Endodermal cell (in vitro differentiated cells): ENCODE measurements around the gene CCL3. TPM values are rescaled to one million over a fixed set of nuclear protein-coding genes. Genes with fewer than 3 reads are reported as not detected.
"Not testable (repeated sequence)": the region's sequence is repeated elsewhere in the genome, so short reads cannot be mapped to it uniquely, and the experiment has no call there.

Experiments used
- DNase-seq: peaks from one replicate; pipeline ENCODE4 v3.0.0-alpha.2; 2017
- H3K27ac ChIP-seq: 2 replicates; pipeline ENCODE4 v1.5.1; 2013; ENCODE audit warnings: mild to moderate bottlenecking, low read depth, low read length, moderate library complexity
- H3K27me3 ChIP-seq: 2 replicates; pipeline ENCODE4 v1.6.1; 2013; ENCODE audit warnings: mild to moderate bottlenecking, low read length, moderate library complexity; ENCODE audit not compliant: insufficient read depth, control insufficient read depth, poor library complexity, severe bottlenecking
- H3K36me3 ChIP-seq: 2 replicates; pipeline ENCODE4 v1.7.0; 2013; ENCODE audit warnings: mild to moderate bottlenecking, low read length, moderate library complexity; ENCODE audit not compliant: control insufficient read depth, insufficient read depth
- H3K4me1 ChIP-seq: one replicate; pipeline ENCODE4 v1.7.0; 2013; ENCODE audit warnings: low read length; ENCODE audit not compliant: control insufficient read depth, insufficient read depth
- H3K4me3 ChIP-seq: 2 replicates; pipeline ENCODE4 v1.5.1; 2013; ENCODE audit warnings: mild to moderate bottlenecking, low read length, moderate library complexity
- H3K9ac ChIP-seq: 2 replicates; pipeline ENCODE4 v1.6.1; 2013; ENCODE audit warnings: mild to moderate bottlenecking, low read length, moderate library complexity; ENCODE audit not compliant: poor library complexity, severe bottlenecking; ENCODE audit errors: extremely low read depth
- H3K9me3 ChIP-seq: 2 replicates; pipeline ENCODE4 v1.6.1; 2013; ENCODE audit warnings: mild to moderate bottlenecking, low read length, moderate library complexity; ENCODE audit not compliant: control insufficient read depth
- H3K27ac Mint-ChIP-seq: 2 replicates; pipeline ENCODE4 v1.8.0; 2020; ENCODE audit warnings: mixed read lengths
- H3K27me3 Mint-ChIP-seq: 2 replicates; pipeline ENCODE4 v1.8.0; 2021; ENCODE audit warnings: mild to moderate bottlenecking, mixed read lengths; ENCODE audit not compliant: insufficient read depth
- H3K36me3 Mint-ChIP-seq: 2 replicates; pipeline ENCODE4 v1.8.0; 2020; ENCODE audit warnings: low read depth, mixed read lengths
- H3K4me1 Mint-ChIP-seq: 2 replicates; pipeline ENCODE4 v1.8.0; 2020; ENCODE audit warnings: mixed read lengths
- H3K4me3 Mint-ChIP-seq: 2 replicates; pipeline ENCODE4 v1.8.0; 2020; ENCODE audit warnings: mild to moderate bottlenecking, moderate library complexity, mixed read lengths
- H3K9me3 Mint-ChIP-seq: 2 replicates; pipeline ENCODE4 v1.8.0; 2020; ENCODE audit warnings: mild to moderate bottlenecking, mixed read lengths
- CTCF ChIP-seq: fragments of 200-600 bp; sonication (generic); conservative IDR thresholded peaks from 2 replicates; pipeline ENCODE4 v1.5.0; 2021; ENCODE audit warnings: antibody characterized with exemption, mild to moderate bottlenecking
- WGBS, 2 experiments: methylation state at CpG; one replicate each; pipeline versions ENCODE4 v1.1.5 to v1.1.7; 2013; ENCODE audit warnings: missing lambda C conversion rate in 2 of 2, mixed read lengths in 1 of 2; ENCODE audit not compliant: insufficient coverage in 1 of 2, insufficient read length in 1 of 2; 5-methylcytosine and 5-hydroxymethylcytosine counted together
- total RNA-seq, 2 donors: library from RNA; stranded (reverse); fragmentation: NEBNext Ultra II Directional in 1 of 2; extraction: Animal tissue kit (Norgen Biotek cat#: 25700) in 1 of 2; gene quantifications; 2 replicates in 1 of 2; 3 replicates in 1 of 2; pipeline ENCODE4 v1.2.1, GENCODE V29; 2021

Gene CCL3
- total RNA-seq, 2 donors from 2014 or later = not detected

GRCh38 chr17:36118477-36119353, 28.8 kb upstream of the CCL3 start:
- no peak overlapping the region for H3K4me3 Mint-ChIP-seq
- H3K27ac Mint-ChIP-seq = no peak overlapping the region
- H3K4me1 ChIP-seq = no peaks in the 10 kb centered on the region
- H3K9ac ChIP-seq = no peak overlapping the region
- H3K36me3 Mint-ChIP-seq = no peaks in the 10 kb centered on the region
- H3K27ac ChIP-seq = no peak overlapping the region
- peak; percentile 12 for TF ChIP-seq CTCF
- H3K4me3 ChIP-seq = no peak overlapping the region
- peaks cover 10% of the 10 kb centered on the region for H3K27me3 Mint-ChIP-seq
- no peak for DNase-seq
- H3K36me3 ChIP-seq = no peaks in the 10 kb centered on the region
- no peaks in the 10 kb centered on the region for H3K4me1 Mint-ChIP-seq
- H3K9me3 Mint-ChIP-seq = peaks cover 4% of the 10 kb centered on the region
- WGBS, 2 experiments = 91 to 96% methylated on average over 11 of the region's 12 CpGs
- H3K27me3 ChIP-seq = no peaks in the 10 kb centered on the region
- H3K9me3 ChIP-seq = no peaks in the 10 kb centered on the region

GRCh38 chr17:36117505-36118382, 27.8 kb upstream of the CCL3 start:
- no peak overlapping the region for H3K4me3 ChIP-seq
- Mint-ChIP-seq H3K27me3 (peaks cover 10% of the 10 kb centered on the region), H3K36me3 (no peaks in the 10 kb centered on the region), H3K4me1 (no peaks in the 10 kb centered on the region), H3K4me3 (no peak overlapping the region), H3K9me3 (peaks cover 4% of the 10 kb centered on the region), H3K27ac (no peak overlapping the region)
- no peaks in the 10 kb centered on the region for H3K36me3 ChIP-seq
- H3K4me1 ChIP-seq = no peaks in the 10 kb centered on the region
- DNase-seq = no peak
- H3K9me3 ChIP-seq = no peaks in the 10 kb centered on the region
- no peak overlapping the region for H3K9ac ChIP-seq
- 64 to 96% methylated on average over 3 of the region's 5 CpGs for WGBS, 2 experiments
- H3K27ac ChIP-seq = no peak overlapping the region
- no peaks in the 10 kb centered on the region for H3K27me3 ChIP-seq
- no peak for TF ChIP-seq CTCF

- H3K9me3 ChIP-seq, H3K27me3 ChIP-seq, H3K4me3 Mint-ChIP-seq, H3K4me3 ChIP-seq, H3K27ac ChIP-seq, H3K36me3 ChIP-seq, H3K36me3 Mint-ChIP-seq, H3K9ac ChIP-seq, H3K27ac Mint-ChIP-seq, H3K27me3 Mint-ChIP-seq, DNase-seq, H3K9me3 Mint-ChIP-seq, H3K4me1 ChIP-seq: not testable (repeated sequence)
- H3K4me1 Mint-ChIP-seq = peaks cover 13% of the 10 kb centered on the region
These were observed 25.7 kb upstream of the CCL3 start for GRCh38 chr17:36115649-36115977.
